Fibroblast of pulmonary artery (primary cell): ENCODE results near the gene IL13RA1.

Source experiments
- DNase-seq: peaks from one replicate; pipeline ENCODE4 v3.0.0-alpha.2; 2010; ENCODE audit warnings: low read depth
- H3K4me3 ChIP-seq: replicated peaks from 2 replicates; pipeline ENCODE4 v1.5.1; 2011; ENCODE audit warnings: low read depth, mild to moderate bottlenecking, control low read depth, low read length, moderate library complexity
- TF ChIP-seq, protein P1 (sequence below): IDR thresholded peaks from 2 replicates; pipeline ENCODE4 v1.5.1; 2011; ENCODE audit warnings: mild to moderate bottlenecking, control low read depth, low read length, inconsistent platforms; ENCODE audit errors: missing control alignments

Gene IL13RA1

DNA sequence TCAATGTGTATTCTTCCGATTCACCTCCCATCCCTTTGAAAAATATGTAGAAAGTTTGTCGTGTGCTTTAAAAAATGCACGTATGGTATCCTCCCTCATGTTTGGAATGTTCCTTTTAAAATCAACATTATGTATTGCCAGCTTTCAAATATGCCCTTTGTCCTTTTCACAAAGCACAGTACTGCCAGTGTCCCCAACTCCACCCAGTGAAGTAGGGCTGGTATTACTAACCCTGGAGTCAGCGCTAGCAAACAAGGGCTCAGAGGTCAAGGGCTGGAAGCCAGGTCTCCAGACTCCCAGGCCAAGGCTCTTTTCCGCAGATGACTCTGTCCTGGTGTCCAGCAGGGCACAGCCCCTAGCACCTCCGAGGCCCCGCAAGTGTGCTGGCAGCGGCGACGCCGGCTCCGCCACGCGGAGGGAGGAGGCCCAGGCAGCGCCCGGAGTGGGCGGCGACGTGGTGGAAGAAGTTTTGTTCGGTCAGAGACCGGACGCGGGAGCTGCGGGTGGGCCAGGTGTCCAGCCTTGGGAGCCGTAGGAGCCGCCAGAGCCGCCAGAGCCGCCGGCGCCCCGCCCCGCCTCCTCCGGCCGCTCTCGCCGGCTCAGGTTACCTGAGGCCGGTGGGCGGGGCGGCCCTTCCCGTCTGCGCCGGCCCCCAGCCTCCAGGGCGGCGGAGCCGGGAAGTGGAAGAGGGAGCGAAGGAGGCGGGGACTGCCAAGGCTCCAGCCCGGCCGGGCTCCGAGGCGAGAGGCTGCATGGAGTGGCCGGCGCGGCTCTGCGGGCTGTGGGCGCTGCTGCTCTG, at the start of gene IL13RA1:
Gene IL13RA1 (plus strand): TSS at position 720 of the 799 bp plus-strand sequence. CDS start 33 bp downstream, at position 753.
- DNase-seq: peak; percentile 81
- TF ChIP-seq, protein P1, sequence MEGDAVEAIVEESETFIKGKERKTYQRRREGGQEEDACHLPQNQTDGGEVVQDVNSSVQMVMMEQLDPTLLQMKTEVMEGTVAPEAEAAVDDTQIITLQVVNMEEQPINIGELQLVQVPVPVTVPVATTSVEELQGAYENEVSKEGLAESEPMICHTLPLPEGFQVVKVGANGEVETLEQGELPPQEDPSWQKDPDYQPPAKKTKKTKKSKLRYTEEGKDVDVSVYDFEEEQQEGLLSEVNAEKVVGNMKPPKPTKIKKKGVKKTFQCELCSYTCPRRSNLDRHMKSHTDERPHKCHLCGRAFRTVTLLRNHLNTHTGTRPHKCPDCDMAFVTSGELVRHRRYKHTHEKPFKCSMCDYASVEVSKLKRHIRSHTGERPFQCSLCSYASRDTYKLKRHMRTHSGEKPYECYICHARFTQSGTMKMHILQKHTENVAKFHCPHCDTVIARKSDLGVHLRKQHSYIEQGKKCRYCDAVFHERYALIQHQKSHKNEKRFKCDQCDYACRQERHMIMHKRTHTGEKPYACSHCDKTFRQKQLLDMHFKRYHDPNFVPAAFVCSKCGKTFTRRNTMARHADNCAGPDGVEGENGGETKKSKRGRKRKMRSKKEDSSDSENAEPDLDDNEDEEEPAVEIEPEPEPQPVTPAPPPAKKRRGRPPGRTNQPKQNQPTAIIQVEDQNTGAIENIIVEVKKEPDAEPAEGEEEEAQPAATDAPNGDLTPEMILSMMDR: no peak
- peak within 1 kb of the TSS; percentile 62 for H3K4me3 ChIP-seq

DNA sequence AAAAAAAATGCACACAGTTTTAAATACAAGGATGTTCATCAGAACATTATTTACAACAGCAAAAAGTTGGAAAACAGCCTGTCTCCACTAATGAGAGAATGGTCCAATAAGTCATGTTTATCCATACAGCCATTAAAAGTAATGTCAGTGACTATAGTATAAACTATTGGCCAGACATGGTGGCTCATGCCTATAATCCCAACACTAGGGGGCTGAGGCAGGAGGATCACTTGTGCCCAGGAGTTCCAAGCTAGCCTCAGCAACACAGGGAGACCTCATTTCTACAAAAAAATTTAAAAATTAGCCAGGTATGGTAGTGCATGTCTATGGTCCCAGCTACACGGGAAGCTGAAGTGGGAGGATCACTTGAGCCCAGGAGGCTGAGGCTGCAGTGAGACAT, 48.1 kb upstream of the IL13RA1 start:
- TF ChIP-seq, protein P1: no peak
- H3K4me3 ChIP-seq: no peak overlapping the region
- no peak for DNase-seq

DNA sequence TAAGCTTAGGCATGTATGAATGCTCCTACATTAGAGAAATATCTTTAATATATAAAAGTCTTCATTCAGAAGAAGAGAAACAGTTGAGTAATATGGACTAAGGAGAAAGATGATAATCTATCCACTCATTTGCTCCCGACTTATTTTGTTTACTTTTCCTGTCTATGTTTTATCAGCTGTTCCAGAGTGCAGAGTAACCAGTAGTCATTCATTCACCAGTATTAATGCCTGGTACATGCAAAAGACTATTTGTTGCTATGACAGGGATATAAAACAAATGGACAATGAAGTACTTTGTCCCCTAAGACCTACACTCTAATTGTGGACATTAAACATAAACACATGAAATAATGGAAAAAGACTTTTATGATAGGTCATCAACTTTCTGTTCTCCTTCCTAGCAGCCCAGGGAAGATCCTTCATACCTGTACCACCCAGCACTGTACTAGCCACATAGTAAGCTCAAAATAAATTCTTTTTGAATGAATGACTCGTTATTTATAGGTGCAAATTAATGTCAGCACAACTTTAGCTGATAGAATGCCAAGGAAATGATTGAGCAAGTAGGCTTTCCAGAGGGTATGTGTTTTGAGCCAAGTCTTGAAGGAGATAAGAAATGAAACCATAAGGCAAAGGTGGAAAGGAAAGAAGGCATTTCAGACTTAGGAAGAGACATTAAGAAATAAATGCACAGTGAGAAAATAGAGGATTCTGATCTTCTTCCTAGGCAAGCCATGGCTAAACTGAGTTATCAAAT, 45.0 kb upstream of the IL13RA1 start:
- H3K4me3 ChIP-seq: no peak overlapping the region

DNA sequence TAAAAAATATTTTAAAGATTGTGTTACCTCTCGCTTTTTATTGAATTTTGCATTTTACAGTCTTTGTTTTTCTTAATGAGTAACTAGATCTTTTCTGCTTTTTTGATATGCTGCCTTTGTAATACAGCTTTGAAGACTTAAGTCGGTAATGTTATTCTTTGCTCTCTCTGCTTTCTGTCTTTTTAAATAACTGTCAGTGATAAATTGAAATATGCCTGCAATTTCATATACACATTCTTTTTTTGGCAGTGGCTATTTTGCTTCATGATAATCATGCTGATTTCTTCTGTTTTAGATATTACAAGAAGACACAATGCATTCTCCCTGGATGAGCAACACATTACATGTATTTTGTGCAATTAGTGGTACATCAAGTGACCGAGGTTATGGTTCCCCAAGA, 42.0 kb upstream of the IL13RA1 start:
- no peak overlapping the region for H3K4me3 ChIP-seq
- TF ChIP-seq, protein P1: no peak

More for the DNA sequence above, 45.0 kb upstream of the IL13RA1 start:
- TF ChIP-seq, protein P1: no peak
- peak; percentile 4 for DNase-seq

DNA sequence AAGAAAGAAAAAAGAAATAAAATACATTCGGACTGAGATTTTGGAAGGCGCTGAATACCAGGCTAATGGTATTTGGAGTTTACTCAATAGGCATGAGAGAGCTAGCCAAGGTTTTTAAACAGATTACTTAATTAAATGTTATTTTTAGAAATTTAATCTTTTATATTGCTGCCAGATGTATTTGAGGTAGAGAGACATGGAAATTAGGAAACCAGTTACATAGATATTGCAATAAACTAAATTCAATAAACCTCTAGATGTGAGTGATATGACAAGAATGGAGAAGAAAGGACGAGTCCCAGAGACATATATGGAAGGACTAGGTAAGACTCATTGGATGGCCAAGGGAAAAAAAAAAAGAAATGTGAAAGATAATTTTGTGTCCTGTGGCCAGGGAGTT, 38.5 kb upstream of the IL13RA1 start:
- DNase-seq: no peak
- H3K4me3 ChIP-seq: no peak overlapping the region
- TF ChIP-seq, protein P1: no peak

More for the DNA sequence above, 42.0 kb upstream of the IL13RA1 start:
- DNase-seq: peak; percentile 4

DNA sequence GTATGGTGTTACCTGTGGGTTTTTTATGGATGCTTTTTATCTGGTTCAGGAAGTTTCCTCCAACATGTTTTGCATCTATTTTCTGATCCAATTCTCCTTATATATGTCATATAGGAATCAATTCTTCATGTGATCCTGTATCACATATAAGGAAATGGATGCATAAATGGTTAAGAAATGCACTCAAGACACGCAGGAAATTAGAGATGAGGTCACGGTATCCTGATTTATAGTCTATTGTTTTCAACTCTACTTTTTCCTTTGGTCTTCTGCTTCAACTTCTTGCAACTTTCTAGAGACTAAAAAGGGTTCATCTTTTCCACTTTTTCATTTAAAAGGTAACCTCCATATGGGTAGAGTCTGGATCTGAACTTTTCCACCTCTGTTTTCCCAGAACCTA, 33.6 kb upstream of the IL13RA1 start:
- H3K4me3 ChIP-seq: no peak overlapping the region
- peak; percentile 4 for DNase-seq

More for the DNA sequence above, 33.6 kb upstream of the IL13RA1 start:
- TF ChIP-seq, protein P1: no peak
